Vagina (tissue), 2 donors: ENCODE measurements around the gene SLC25A20.

Experiments used
- CTCF ChIP-seq, 3 experiments: fragments of 450-650 bp in 2 of 3; fragments of 200-600 bp in 1 of 3; sonication (generic) in 1 of 3; IDR thresholded peaks; one replicate each; pipeline ENCODE4 v1.5.1; 2017 to 2019; ENCODE audit warnings: antibody characterized with exemption in 3 of 3, mild to moderate bottlenecking in 2 of 3, moderate library complexity in 2 of 3
- POLR2A ChIP-seq, 2 donors: fragments of 450-650 bp; IDR thresholded peaks; one replicate each; pipeline ENCODE4 v1.6.1; 2017; ENCODE audit warnings: antibody characterized with exemption in 2 of 2, mild to moderate bottlenecking in 2 of 2, moderate library complexity in 2 of 2
- POLR2AphosphoS5 ChIP-seq, 2 donors: sonication (generic); formaldehyde crosslinking; IDR thresholded peaks; one replicate each; pipeline ENCODE4 v1.9.0; 2017; ENCODE audit warnings: antibody characterized with exemption in 2 of 2, mild to moderate bottlenecking in 2 of 2, low read depth in 1 of 2; ENCODE audit not compliant: insufficient read depth in 1 of 2

- peak in 1 of 2 donors; percentile 73 for TF ChIP-seq POLR2A (IDR thresholded peaks at IDR 0.05)
- TF ChIP-seq CTCF (IDR thresholded peaks at IDR 0.05): peak in 2 of 3 experiments; percentile 4 to 22
- TF ChIP-seq POLR2AphosphoS5 (IDR thresholded peaks at IDR 0.05; ENCODE audit: insufficient read depth in 1 of 2, low read depth in 1 of 2): peak; percentile 68 to 91
These were observed 19.9 kb upstream of the SLC25A20 start, which contains the start of gene ARIH2 for GRCh38 chr3:48918388-48919214.
